Measurements from ENCODE around the gene NR1H3.

GRCh38 chr11:47272706-47273105 is 14.9 kb downstream of the NR1H3 start:
- no peak for TF ChIP-seq CTCF (conservative IDR thresholded peaks at IDR 0.05)
- TF ChIP-seq ZFX (IDR thresholded peaks at IDR 0.05): no peak

Data from C4-2B (cell line).